Activated CD8-positive, alpha-beta memory T cell treated with anti-CD3 and anti-CD28 coated beads for 48 hours (primary cell): ENCODE measurements around the gene PCK1.

Experiments
- DNase-seq, 3 experiments: peaks; one replicate each; pipeline ENCODE4 v3.0.0-alpha.2; 2020; ENCODE audit warnings: low read depth in 2 of 3, low spot score in 2 of 3

PCK1 gene

DNA sequence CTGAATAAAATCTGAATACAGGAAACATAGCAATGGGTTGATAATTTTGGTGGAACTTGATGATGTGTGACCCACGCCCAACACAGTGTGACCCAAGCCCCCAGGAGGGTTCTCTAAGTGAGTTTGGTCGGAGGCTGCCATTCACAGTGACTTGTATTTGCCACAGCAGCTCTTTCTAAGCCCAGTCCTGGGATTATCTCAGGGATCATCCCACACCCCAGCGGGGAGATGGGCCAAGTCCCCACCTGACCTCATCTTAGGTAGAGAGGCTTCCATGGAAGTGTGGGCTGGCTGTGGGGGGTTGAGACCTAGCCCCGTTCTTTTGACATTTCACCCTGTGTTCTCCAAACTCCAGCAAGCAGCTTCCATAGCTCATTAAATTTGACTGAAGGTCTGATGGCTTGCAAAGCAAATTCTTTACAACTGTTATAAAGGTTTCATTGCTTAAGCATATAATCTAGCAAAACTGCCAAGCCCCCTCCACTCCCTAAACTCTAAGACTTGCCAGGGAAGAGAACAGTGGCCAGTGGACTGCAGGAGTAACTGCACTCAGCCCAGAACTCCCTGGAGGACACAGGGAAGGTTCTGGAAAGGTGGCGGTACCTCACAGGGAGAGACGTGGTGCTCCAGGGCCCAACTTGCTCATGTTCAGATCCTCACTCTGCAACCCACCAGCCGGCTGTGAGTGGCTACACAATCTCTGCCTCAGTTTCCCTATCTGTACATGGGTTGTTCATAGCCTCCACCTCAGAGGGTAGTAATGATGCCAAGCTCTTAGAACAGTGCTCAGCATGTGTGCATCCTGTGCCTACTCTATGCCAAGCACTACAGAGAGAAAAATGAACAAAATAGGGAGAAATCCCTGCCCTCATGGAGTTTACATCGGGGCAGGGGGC lies 1.0 kb upstream of the PCK1 start:
- DNase-seq = no peak

GRCh38 chr20:57561356-57562279 lies 708 bp downstream of the PCK1 start:
- no peak for DNase-seq

DNA sequence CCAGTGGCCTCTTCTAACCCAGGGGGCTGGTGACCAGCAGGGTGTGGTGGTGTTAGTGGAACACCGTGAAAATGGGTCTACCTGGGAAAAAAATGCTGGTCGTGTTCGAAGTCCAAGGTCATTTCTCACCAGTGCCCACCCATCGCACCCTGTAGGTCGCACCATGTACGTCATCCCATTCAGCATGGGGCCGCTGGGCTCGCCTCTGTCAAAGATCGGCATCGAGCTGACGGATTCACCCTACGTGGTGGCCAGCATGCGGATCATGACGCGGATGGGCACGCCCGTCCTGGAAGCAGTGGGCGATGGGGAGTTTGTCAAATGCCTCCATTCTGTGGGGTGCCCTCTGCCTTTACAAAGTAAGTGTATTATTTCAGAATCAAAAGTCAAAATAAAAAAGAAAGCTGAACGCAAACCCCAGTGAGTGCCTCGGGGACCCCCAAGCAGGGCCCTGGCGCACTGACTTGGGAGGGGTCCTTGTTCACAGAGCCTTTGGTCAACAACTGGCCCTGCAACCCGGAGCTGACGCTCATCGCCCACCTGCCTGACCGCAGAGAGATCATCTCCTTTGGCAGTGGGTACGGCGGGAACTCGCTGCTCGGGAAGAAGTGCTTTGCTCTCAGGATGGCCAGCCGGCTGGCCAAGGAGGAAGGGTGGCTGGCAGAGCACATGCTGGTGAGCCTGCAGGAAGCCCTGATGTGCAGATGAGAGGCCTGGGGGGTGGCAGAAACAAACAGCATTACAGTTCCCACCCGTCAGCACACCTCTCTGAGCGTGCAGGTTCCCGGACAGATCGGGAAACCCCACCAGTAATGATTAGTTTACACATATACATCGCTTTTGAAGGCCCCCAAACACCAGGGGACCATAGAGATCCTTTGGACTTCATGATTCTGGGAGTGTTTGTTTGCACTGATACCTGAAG lies 1.9 kb downstream of the PCK1 start:
- DNase-seq = no peak

DNA sequence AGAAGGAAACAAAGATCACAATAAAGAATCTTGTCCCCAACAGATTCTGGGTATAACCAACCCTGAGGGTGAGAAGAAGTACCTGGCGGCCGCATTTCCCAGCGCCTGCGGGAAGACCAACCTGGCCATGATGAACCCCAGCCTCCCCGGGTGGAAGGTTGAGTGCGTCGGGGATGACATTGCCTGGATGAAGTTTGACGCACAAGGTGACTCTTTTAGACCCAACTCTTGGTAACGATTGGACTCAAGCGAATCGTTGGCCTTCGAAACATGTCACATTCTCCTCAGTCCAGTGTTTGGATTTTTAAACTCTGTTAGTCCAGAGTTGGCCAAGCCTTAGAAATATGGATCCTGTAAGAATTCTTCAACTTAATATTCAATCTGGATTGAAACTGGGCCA lies 2.6 kb downstream of the PCK1 start:
- DNase-seq = no peak

- DNase-seq = no peak
Measured at GRCh38 chr20:57564180-57564802, 3.4 kb downstream of the PCK1 start.

DNA sequence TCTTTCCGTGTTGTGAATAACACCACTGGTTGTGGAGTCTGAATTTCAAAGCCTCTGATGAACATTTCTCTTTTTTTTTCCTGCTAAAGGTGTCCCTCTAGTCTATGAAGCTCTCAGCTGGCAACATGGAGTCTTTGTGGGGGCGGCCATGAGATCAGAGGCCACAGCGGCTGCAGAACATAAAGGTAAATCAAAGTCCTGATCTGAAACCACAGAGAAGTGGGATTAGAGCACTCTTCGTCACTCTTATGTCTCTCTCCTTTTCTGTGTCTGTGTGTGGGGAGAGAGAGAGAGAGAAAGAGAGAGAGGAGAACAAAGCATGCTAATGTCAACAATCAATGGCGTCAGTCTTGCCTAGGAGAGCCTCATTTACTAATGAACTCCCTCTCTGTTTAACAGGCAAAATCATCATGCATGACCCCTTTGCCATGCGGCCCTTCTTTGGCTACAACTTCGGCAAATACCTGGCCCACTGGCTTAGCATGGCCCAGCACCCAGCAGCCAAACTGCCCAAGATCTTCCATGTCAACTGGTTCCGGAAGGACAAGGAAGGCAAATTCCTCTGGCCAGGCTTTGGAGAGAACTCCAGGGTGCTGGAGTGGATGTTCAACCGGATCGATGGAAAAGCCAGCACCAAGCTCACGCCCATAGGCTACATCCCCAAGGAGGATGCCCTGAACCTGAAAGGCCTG lies 4.2 kb downstream of the PCK1 start:
- no peak for DNase-seq

GRCh38 chr20:57566399-57566798 lies 5.5 kb downstream of the PCK1 start:
- DNase-seq = no peak

GRCh38 chr20:57566803-57567459 lies 6.0 kb downstream of the PCK1 start:
- no peak for DNase-seq

DNA sequence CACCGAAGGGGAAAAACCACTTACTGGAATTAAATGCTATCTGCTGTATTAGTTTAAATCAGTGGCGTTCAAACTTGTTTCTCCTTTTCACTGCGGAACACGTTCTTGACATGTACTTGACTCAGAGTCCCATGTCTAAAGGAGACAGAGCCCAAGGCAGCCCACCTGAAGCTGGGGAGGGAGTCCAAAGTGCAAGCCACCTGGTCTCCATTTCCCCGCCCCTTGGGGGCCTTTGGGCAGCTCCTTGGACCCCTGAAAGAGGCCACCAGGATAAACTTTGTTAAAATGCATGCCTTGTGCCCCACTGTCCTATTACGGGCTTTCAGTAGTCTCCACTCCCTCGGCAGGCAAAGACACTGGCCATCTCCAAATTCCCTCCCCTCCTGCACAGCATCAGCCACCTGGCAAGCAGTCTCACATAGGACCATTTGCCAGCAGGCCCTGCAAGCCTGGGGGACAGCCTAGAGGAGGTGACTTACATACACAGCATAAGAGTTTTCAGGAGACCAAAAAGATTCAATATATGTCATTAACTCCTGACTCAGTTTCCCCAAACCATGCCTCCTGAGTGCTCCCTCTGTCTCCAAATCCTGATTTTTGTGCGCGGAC lies 6.7 kb downstream of the PCK1 start:
- no peak for DNase-seq

DNA sequence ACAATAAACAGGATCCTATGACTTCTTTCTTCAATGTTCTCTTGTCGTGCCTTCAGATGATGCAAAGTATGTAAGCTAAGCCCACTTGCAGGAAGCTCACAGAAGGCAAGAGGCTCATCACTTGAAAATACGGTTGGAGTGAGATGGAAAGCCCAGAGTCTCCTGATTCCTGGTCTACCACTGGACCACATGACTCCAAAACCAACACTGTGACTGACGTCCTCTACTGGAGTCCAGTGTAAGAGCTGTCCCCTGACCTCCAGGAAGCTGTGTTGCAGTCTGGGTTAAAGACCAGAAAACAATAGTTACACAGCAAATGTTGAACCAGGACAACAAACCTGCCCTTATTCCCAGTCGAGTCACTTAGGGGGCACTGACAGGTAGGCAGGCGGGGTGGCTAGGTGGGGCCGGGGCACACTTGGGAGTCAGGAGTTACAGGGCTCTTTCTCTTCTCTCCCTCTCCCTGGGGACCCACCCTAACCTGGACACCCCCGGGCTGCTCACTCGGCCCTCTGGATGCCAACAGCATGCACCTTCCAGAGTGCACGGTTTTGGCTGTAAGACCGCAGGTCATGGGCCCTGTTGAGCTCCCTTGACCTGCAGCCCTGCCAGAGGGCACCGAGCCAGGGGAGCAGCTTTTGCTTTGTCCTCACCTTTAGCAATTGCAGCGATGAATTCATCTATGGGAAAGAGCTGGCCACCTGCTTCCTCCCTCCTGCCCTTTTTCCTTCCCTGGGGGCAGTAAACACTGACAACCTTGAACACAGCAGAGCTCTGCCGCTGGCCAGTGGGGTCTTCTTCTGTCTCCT lies 7.4 kb downstream of the PCK1 start:
- no peak for DNase-seq

GRCh38 chr20:57568960-57569359 lies 8.1 kb downstream of the PCK1 start:
- no peak for DNase-seq

- DNase-seq = no peak
Measured at GRCh38 chr20:57570145-57570850, 9.4 kb downstream of the PCK1 start.

DNA sequence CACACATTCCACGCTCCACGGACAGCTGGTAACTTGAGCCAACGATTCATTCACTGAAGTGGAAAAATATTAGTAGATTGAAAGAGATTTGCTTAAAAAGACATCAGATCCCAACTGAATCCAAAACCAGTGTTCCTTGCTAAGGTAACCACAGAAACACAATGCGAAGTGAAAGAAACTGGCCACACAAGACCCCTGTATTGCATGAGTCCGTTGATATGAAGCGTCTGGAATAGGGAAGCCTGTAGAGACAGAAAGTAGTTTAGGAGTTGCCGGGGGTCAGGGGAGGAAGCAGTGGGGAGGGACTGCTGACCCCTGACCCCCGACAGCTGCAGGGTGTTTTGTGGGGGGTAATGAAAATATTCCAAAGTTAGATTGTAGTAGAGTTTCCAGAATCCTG lies 10.0 kb downstream of the PCK1 start:
- no peak for DNase-seq

- DNase-seq = no peak
Measured at GRCh38 chr20:57571782-57572416, 11.0 kb downstream of the PCK1 start.

DNA sequence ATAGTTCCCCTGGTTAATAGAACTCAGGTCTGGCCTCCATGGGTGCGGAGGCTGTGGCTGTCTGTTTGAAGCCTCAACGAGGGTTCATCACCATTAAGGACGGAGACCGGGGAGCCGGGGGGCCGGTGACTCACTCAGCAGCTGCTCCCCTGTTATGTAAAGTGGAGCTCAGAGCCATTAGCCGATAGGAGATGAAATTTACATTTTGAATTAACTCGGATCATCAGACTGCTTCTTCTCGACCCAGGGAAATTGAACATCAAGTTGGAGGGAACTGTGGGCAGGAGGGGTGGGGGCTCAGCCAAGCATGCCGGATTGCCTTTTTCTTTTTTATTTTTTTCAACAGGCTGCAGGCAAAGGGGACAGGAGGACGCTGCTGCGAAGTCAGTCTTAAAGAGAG lies 12.3 kb downstream of the PCK1 start:
- no peak for DNase-seq

- no peak for DNase-seq
Measured at GRCh38 chr20:57573894-57574293, 13.0 kb downstream of the PCK1 start.

DNA sequence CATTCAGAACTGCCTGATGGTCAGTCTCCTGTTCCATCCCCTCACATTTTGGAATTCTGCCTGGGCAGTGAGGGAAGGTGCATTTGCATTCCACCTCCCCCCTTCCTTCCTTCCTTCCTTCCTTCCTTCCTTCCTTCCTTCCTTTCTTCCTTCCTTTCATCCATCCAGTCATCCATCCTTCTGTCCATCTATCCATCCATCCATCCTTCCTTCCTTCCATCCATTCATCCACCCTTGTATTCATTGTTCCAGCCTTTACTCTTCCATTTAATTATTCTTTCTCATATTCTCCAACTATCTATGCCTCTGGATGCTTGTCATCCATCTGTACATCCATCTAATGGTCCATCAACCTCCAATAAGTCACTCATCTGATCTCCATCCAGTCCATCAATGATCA lies 14.0 kb downstream of the PCK1 start:
- DNase-seq = no peak
